HepG2 (cell line): Measurements from ENCODE around the gene SOCS1. TPM values are rescaled to one million over a fixed set of nuclear protein-coding genes. Genes with fewer than 3 reads are reported as not detected.

Experiments used
- HMG20A ChIP-seq: IDR thresholded peaks from 2 replicates; pipeline ENCODE4 v1.6.1; 2016; ENCODE audit warnings: borderline replicate concordance
- JUN ChIP-seq: sonication (generic); formaldehyde crosslinking; IDR thresholded peaks from 2 replicates; pipeline ENCODE4 v1.4.0; 2020; ENCODE audit warnings: mild to moderate bottlenecking, missing genetic modification reagents
- NFE2L1 ChIP-seq: sonication (generic); formaldehyde crosslinking; IDR thresholded peaks from 2 replicates; pipeline ENCODE4 v1.4.0; 2020; ENCODE audit warnings: missing genetic modification reagents, mild to moderate bottlenecking, borderline replicate concordance
- PTBP1 ChIP-seq: fragments of 200-400 bp; formaldehyde crosslinking; IDR thresholded peaks from 2 replicates; pipeline ENCODE4 v1.6.1; 2018; ENCODE audit warnings: low read length, low read depth; ENCODE audit not compliant: poor library complexity, severe bottlenecking
- RARA ChIP-seq: IDR thresholded peaks from 2 replicates; pipeline ENCODE4 v1.6.1; 2016; ENCODE audit warnings: missing genetic modification reagents, missing compliant biosample characterization
- ZC3H4 ChIP-seq: sonication (generic); formaldehyde crosslinking; IDR thresholded peaks from 2 replicates; pipeline ENCODE4 v1.4.0; 2020; ENCODE audit warnings: missing genetic modification reagents, borderline replicate concordance
- ZNF20 ChIP-seq: sonication (generic); formaldehyde crosslinking; IDR thresholded peaks from 2 replicates; pipeline ENCODE4 v1.4.0; 2020; ENCODE audit warnings: mild to moderate bottlenecking, moderate library complexity, missing genetic modification reagents
- ZNF235 ChIP-seq: sonication (generic); formaldehyde crosslinking; IDR thresholded peaks from 2 replicates; pipeline ENCODE4 v1.8.1; 2023; ENCODE audit warnings: mild to moderate bottlenecking, missing genetic modification reagents, borderline replicate concordance
- ZNF30 ChIP-seq: sonication (generic); formaldehyde crosslinking; IDR thresholded peaks from 2 replicates; pipeline ENCODE4 v1.5.0; 2020; ENCODE audit warnings: mild to moderate bottlenecking, missing genetic modification reagents
- ZNF333 ChIP-seq: sonication (generic); formaldehyde crosslinking; IDR thresholded peaks from 2 replicates; pipeline ENCODE4 v1.4.0; 2020; ENCODE audit warnings: mild to moderate bottlenecking, missing genetic modification reagents, borderline replicate concordance
- ZNF441 ChIP-seq: sonication (generic); formaldehyde crosslinking; IDR thresholded peaks from 2 replicates; pipeline ENCODE4 v1.7.0; 2021; ENCODE audit warnings: missing genetic modification reagents, borderline replicate concordance
- ZNF572 ChIP-seq: sonication (generic); formaldehyde crosslinking; IDR thresholded peaks from 2 replicates; pipeline ENCODE4 v1.5.1; 2020; ENCODE audit warnings: mild to moderate bottlenecking, missing genetic modification reagents
- ZSCAN29 ChIP-seq: sonication (generic); formaldehyde crosslinking; conservative IDR thresholded peaks from 2 replicates; pipeline ENCODE4 v1.4.0; 2020; ENCODE audit warnings: mild to moderate bottlenecking, missing genetic modification reagents
- polyA plus RNA-seq, 8 experiments: library from polyadenylated mRNA; depleted of rRNA in 3 of 8; stranded (reverse) in 7 of 8; unstranded in 1 of 8; fragments of >200 nt; fragmentation: Illumina TruSeq in 4 of 8; extraction: Trizol in 4 of 8; gene quantifications; 2 replicates each; pipeline versions ENCODE4 v1.2.1 to v1.2.3, GENCODE V29; 2011 to 2016; ENCODE audit warnings: low read depth in 4 of 8, missing spikeins in 1 of 8, mixed read lengths in 1 of 8; ENCODE audit not compliant: insufficient read depth in 1 of 8
- total RNA-seq, 5 experiments: library from RNA; depleted of rRNA; stranded (reverse); fragments of >200 nt; fragmentation: Illumina TruSeq; extraction: Trizol; gene quantifications; 2 replicates each; pipeline ENCODE4 v1.2.3, GENCODE V29; 2016; ENCODE audit warnings: low read depth in 1 of 5
- TF ChIP-seq, protein P1 (sequence below): sonication (generic); formaldehyde crosslinking; IDR thresholded peaks from 2 replicates; pipeline ENCODE4 v1.4.0; 2020; ENCODE audit warnings: missing genetic modification reagents
- TF ChIP-seq, protein P2 (sequence below), 2 experiments: fragments of 450-650 bp in 1 of 2; sonication (generic) in 1 of 2; formaldehyde crosslinking in 1 of 2; IDR thresholded peaks; 2 replicates each; pipeline versions ENCODE4 v1.6.1 to v1.8.0; 2016 to 2022; ENCODE audit warnings: antibody characterized with exemption in 1 of 2, mild to moderate bottlenecking in 1 of 2, missing genetic modification reagents in 1 of 2

SOCS1 gene
- total and polyA plus RNA-seq, 2 of the 13 experiments (the other 11 are each of a cell fraction or from before 2014, with no cell fraction given), result 5.3 to 6.3 TPM

DNA sequence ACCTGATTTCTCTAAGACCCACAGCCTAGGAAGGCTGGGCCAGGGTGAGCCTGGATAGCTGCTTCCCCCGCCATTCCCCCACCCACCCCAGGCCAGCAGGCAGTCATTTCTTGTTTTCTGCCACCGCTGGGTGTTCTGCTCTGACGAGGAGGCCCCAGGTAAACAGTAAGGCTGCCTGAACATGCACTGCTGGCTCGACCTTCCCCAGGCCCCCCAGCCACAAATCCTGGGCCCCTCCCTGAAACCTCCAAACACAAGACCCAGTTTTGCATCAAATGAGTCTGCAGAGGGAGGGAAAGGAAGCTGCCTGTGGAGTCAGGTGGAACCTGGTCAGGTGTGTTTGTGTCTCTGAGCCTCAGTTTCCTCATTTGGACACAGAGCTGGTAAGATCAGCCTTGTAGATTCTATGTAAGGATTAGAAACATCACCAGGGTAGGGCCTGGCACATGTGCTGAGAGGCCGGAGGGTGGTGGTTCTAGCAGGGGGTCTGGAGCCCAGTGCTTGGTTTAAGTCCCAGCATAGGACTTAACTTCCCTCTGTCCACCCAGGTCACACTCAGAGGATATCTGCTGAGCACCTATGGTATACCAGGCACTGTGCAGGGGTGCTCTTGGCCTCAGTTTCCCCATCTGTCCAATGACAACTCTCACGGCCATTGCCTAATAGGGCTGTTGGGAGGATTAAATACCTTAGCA is 44.0 kb upstream of the SOCS1 start (continued):
- TF ChIP-seq, protein P1, sequence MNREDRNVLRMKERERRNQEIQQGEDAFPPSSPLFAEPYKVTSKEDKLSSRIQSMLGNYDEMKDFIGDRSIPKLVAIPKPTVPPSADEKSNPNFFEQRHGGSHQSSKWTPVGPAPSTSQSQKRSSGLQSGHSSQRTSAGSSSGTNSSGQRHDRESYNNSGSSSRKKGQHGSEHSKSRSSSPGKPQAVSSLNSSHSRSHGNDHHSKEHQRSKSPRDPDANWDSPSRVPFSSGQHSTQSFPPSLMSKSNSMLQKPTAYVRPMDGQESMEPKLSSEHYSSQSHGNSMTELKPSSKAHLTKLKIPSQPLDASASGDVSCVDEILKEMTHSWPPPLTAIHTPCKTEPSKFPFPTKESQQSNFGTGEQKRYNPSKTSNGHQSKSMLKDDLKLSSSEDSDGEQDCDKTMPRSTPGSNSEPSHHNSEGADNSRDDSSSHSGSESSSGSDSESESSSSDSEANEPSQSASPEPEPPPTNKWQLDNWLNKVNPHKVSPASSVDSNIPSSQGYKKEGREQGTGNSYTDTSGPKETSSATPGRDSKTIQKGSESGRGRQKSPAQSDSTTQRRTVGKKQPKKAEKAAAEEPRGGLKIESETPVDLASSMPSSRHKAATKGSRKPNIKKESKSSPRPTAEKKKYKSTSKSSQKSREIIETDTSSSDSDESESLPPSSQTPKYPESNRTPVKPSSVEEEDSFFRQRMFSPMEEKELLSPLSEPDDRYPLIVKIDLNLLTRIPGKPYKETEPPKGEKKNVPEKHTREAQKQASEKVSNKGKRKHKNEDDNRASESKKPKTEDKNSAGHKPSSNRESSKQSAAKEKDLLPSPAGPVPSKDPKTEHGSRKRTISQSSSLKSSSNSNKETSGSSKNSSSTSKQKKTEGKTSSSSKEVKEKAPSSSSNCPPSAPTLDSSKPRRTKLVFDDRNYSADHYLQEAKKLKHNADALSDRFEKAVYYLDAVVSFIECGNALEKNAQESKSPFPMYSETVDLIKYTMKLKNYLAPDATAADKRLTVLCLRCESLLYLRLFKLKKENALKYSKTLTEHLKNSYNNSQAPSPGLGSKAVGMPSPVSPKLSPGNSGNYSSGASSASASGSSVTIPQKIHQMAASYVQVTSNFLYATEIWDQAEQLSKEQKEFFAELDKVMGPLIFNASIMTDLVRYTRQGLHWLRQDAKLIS (CRISPR knock-in tag), result no peak
- no peak for TF ChIP-seq ZSCAN29 (CRISPR knock-in tag)
- TF ChIP-seq JUN (CRISPR knock-in tag), result no peak
- TF ChIP-seq ZC3H4 (CRISPR knock-in tag), result no peak
- TF ChIP-seq HMG20A (CRISPR knock-in tag), result no peak
- no peak for TF ChIP-seq ZNF20 (CRISPR knock-in tag)
- TF ChIP-seq NFE2L1 (CRISPR knock-in tag), result no peak
- TF ChIP-seq, protein P2, sequence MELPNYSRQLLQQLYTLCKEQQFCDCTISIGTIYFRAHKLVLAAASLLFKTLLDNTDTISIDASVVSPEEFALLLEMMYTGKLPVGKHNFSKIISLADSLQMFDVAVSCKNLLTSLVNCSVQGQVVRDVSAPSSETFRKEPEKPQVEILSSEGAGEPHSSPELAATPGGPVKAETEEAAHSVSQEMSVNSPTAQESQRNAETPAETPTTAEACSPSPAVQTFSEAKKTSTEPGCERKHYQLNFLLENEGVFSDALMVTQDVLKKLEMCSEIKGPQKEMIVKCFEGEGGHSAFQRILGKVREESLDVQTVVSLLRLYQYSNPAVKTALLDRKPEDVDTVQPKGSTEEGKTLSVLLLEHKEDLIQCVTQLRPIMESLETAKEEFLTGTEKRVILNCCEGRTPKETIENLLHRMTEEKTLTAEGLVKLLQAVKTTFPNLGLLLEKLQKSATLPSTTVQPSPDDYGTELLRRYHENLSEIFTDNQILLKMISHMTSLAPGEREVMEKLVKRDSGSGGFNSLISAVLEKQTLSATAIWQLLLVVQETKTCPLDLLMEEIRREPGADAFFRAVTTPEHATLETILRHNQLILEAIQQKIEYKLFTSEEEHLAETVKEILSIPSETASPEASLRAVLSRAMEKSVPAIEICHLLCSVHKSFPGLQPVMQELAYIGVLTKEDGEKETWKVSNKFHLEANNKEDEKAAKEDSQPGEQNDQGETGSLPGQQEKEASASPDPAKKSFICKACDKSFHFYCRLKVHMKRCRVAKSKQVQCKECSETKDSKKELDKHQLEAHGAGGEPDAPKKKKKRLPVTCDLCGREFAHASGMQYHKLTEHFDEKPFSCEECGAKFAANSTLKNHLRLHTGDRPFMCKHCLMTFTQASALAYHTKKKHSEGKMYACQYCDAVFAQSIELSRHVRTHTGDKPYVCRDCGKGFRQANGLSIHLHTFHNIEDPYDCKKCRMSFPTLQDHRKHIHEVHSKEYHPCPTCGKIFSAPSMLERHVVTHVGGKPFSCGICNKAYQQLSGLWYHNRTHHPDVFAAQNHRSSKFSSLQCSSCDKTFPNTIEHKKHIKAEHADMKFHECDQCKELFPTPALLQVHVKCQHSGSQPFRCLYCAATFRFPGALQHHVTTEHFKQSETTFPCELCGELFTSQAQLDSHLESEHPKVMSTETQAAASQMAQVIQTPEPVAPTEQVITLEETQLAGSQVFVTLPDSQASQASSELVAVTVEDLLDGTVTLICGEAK (IDR thresholded peaks at IDR 0.05), result no peak
- TF ChIP-seq, protein P2 (CRISPR knock-in tag; IDR thresholded peaks at IDR 0.05), result no peak
- TF ChIP-seq ZNF333, result no peak
- peak; percentile 19; the same call in 1 of the 2 replicates for TF ChIP-seq RARA (CRISPR knock-in tag)
- no peak for TF ChIP-seq ZNF30 (CRISPR knock-in tag)
- TF ChIP-seq ZNF572, result 0 out of 2 replicates have a peak, but pooled peaks have one; percentile 43
- no peak for TF ChIP-seq ZNF441 (CRISPR knock-in tag)
- TF ChIP-seq PTBP1, result no peak
- no peak for TF ChIP-seq ZNF235 (CRISPR knock-in tag)
